OCI-LY7 (cell line): ENCODE measurements around the gene ITGA4. TPM values are rescaled to one million over a fixed set of nuclear protein-coding genes. Genes with fewer than 3 reads are reported as not detected.

Source experiments
- BruUV-seq: library from RNA; stranded (reverse); fragments of 400-500 nt; replicated peaks from 2 replicates; lab custom pipeline; 2021; lab: Mats Ljungman, UMichigan
- CTCF ChIA-PET: fragments of 300-600 bp; sonication (Branson Sonifier 250); formaldehyde crosslinking; loops from one replicate; lab custom pipeline; 2022; ENCODE audit warnings: antibody characterized with exemption; ENCODE audit not compliant: unreplicated experiment; lab: Charles Lee
- POLR2A ChIA-PET: fragments of 300-600 bp; sonication (Branson Sonifier 250); formaldehyde crosslinking; loops from one replicate; lab custom pipeline; 2022; ENCODE audit warnings: antibody characterized with exemption; lab: Charles Lee
- DNase-seq: peaks from one replicate; pipeline ENCODE4 v3.0.0-alpha.2; 2015; ENCODE audit warnings: low spot score
- H2AFZ ChIP-seq: fragments of 200-600 bp; sonication (generic), shearing (Covaris generic); 2 replicates; pipeline ENCODE4 v1.6.1; 2014; ENCODE audit warnings: mild to moderate bottlenecking, antibody characterized with exemption, low read length, moderate library complexity
- H3K27ac ChIP-seq: fragments of 200-600 bp; sonication (generic); 2 replicates; pipeline ENCODE4 v1.5.1; 2014; ENCODE audit warnings: mixed run types, low read depth, mild to moderate bottlenecking, moderate library complexity, low read length, inconsistent platforms; ENCODE audit not compliant: poor library complexity, severe bottlenecking
- H3K36me3 ChIP-seq: fragments of 200-600 bp; sonication (generic); 2 replicates; pipeline ENCODE4 v1.6.1; 2014; ENCODE audit warnings: mild to moderate bottlenecking, antibody characterized with exemption, low read length, moderate library complexity, mixed read lengths; ENCODE audit not compliant: insufficient read depth
- H3K4me1 ChIP-seq: fragments of 200-600 bp; sonication (generic); 2 replicates; pipeline ENCODE4 v1.5.1; 2014; ENCODE audit warnings: mild to moderate bottlenecking, low read length; ENCODE audit not compliant: insufficient read depth, poor library complexity, severe bottlenecking
- H3K4me2 ChIP-seq: fragments of 200-600 bp; sonication (generic); 2 replicates; pipeline ENCODE4 v1.6.1; 2014; ENCODE audit warnings: mild to moderate bottlenecking, low read length
- H3K4me3 ChIP-seq: fragments of 200-600 bp; sonication (generic); 2 replicates; pipeline ENCODE4 v1.5.1; 2014; ENCODE audit warnings: mild to moderate bottlenecking, low read depth, low read length; ENCODE audit not compliant: poor library complexity, severe bottlenecking
- H3K79me2 ChIP-seq: fragments of 200-600 bp; sonication (generic); 2 replicates; pipeline ENCODE4 v1.6.1; 2016; ENCODE audit warnings: low read depth, mild to moderate bottlenecking, low read length, moderate library complexity, mixed read lengths; ENCODE audit not compliant: insufficient read depth
- H3K9me2 ChIP-seq: fragments of 200-600 bp; sonication (generic); 2 replicates; pipeline ENCODE4 v1.6.1; 2016; ENCODE audit warnings: mild to moderate bottlenecking, low read length, mixed read lengths; ENCODE audit not compliant: insufficient read depth
- H3K9me3 ChIP-seq: fragments of 200-600 bp; sonication (generic); 2 replicates; pipeline ENCODE4 v1.6.1; 2014; ENCODE audit warnings: mild to moderate bottlenecking, mixed run types, low read length, mixed read lengths
- H4K20me1 ChIP-seq: fragments of 200-600 bp; sonication (generic); 2 replicates; pipeline ENCODE4 v1.6.1; 2014; ENCODE audit warnings: mild to moderate bottlenecking, antibody characterized with exemption, low read length, moderate library complexity, mixed read lengths; ENCODE audit not compliant: insufficient read depth
- CTCF ChIP-seq: fragments of 200-600 bp; sonication (generic); conservative IDR thresholded peaks from 2 replicates; pipeline ENCODE4 v1.5.1; 2014; ENCODE audit warnings: mild to moderate bottlenecking, antibody characterized with exemption, low read length, moderate library complexity, mixed read lengths
- EZH2phosphoT487 ChIP-seq: fragments of 200-600 bp; sonication (generic); IDR thresholded peaks from 2 replicates; pipeline ENCODE4 v1.6.1; 2018; ENCODE audit warnings: low read depth, borderline replicate concordance, mild to moderate bottlenecking, mixed run types, antibody characterized with exemption, low read length, moderate library complexity, mixed read lengths
- intact Hi-C: fragments of 100-400 bp; cut with micrococcal nuclease; formaldehyde crosslinking; loops from one replicate; pipeline ENCODE4 v1.10.0; 2022; ENCODE audit not compliant: unreplicated experiment
- total RNA-seq, 2 experiments: library from RNA; depleted of rRNA in 1 of 2; stranded (reverse); fragments of >200 nt in 1 of 2; shearing (Covaris generic) in 1 of 2; gene quantifications; 2 replicates each; pipeline ENCODE4 v1.2.3, GENCODE V29; 2014 to 2022

The ITGA4 gene
- total RNA-seq, 2 experiments from 2014 or later: 53.5 to 55.1 TPM

- H3K36me3 ChIP-seq: peaks cover 70% of the 10 kb centered on the region
- H3K4me1 ChIP-seq: no peaks in the 10 kb centered on the region
- H4K20me1 ChIP-seq: no peaks in the 10 kb centered on the region
- no peaks in the 10 kb centered on the region for H3K9me3 ChIP-seq
- H2AFZ ChIP-seq: no peak overlapping the region
- BruUV-seq: TSS peak; percentile 24
- no peaks in the 10 kb centered on the region for H3K9me2 ChIP-seq
- DNase-seq: no peak
- CTCF ChIA-PET: no interaction called here
- intact Hi-C loops: no loop called here
- H3K4me3 ChIP-seq: no peak overlapping the region
- POLR2A ChIA-PET: interaction anchor here (0.8 to 1.2 kb wide), 3 partner anchors 9 to 20 kb away, joined by 3 read pairs; no protein-coding TSS in a partner anchor
- TF ChIP-seq EZH2phosphoT487: no peak
- TF ChIP-seq CTCF: no peak
- no peaks in the 10 kb centered on the region for H3K79me2 ChIP-seq
- no peak overlapping the region for H3K27ac ChIP-seq
- H3K4me2 ChIP-seq: no peak overlapping the region
Measured at GRCh38 chr2:181536730-181537129, 79.5 kb downstream of the ITGA4 start.

- ChIA-PET CTCF (no interaction called here), POLR2A (interaction anchor here (0.6 kb wide), 1 partner anchor 27 kb away, joined by 4 read pairs; no protein-coding TSS in a partner anchor)
- intact Hi-C loops: no loop called here
- H2AFZ ChIP-seq: no peak overlapping the region
- no TSS peak for BruUV-seq
- no peaks in the 10 kb centered on the region for H3K4me1 ChIP-seq
- no peaks in the 10 kb centered on the region for H3K79me2 ChIP-seq
- TF ChIP-seq CTCF (no peak), EZH2phosphoT487 (no peak)
- no peaks in the 10 kb centered on the region for H4K20me1 ChIP-seq
- H3K4me2 ChIP-seq: no peak overlapping the region
- no peak for DNase-seq
- H3K4me3 ChIP-seq: no peak overlapping the region
- H3K9me3 ChIP-seq: no peaks in the 10 kb centered on the region
- H3K27ac ChIP-seq: no peak overlapping the region
- peaks cover 47% of the 10 kb centered on the region for H3K36me3 ChIP-seq
- H3K9me2 ChIP-seq: no peaks in the 10 kb centered on the region
Measured at GRCh38 chr2:181540421-181540820, 83.2 kb downstream of the ITGA4 start.

- no peak for DNase-seq
- CTCF ChIA-PET: no interaction called here
- TF ChIP-seq CTCF (no peak), EZH2phosphoT487 (no peak)
- intact Hi-C loops: no loop called here
- Histone ChIP-seq H3K4me1 (no peaks in the 10 kb centered on the region), H3K36me3 (peaks cover 30% of the 10 kb centered on the region), H2AFZ (no peak overlapping the region), H3K27ac (no peak overlapping the region), H3K79me2 (no peaks in the 10 kb centered on the region), H3K9me3 (no peaks in the 10 kb centered on the region), H3K4me2 (no peak overlapping the region), H4K20me1 (no peaks in the 10 kb centered on the region), H3K9me2 (no peaks in the 10 kb centered on the region), H3K4me3 (no peak overlapping the region)
- POLR2A ChIA-PET: no interaction called here
- BruUV-seq: no TSS peak
Measured at GRCh38 chr2:181542170-181542569, 85.0 kb downstream of the ITGA4 start.
